Measurements from ENCODE around the gene RFTN1. TPM values are rescaled to one million over a fixed set of nuclear protein-coding genes. Genes with fewer than 3 reads are reported as not detected.

RFTN1 gene
- total and polyA plus RNA-seq, 3 donors from 2014 or later: 20.8 to 25.7 (median 22.2) TPM

- no peak for DNase-seq
- no peaks in the 10 kb centered on the region for H3K9me3 ChIP-seq
- no peaks in the 10 kb centered on the region for H3K27me3 ChIP-seq
- no peaks in the 10 kb centered on the region for H3K36me3 ChIP-seq (ENCODE audit: low read depth, missing control alignments)
- TF ChIP-seq POLR2A (IDR thresholded peaks at IDR 0.05) (no peak), CTCF (IDR thresholded peaks at IDR 0.05) (no peak)
- WGBS, 2 donors: 84 to 93% methylated on average over 7 of the region's 7 CpGs
- H3K27ac ChIP-seq: no peak overlapping the region
- no peaks in the 10 kb centered on the region for H3K4me1 ChIP-seq
- H3K4me3 ChIP-seq: no peak overlapping the region
- intact Hi-C loops (cut with DNase I; ENCODE audit: low total_unique reads): no loop called here
These were observed 195.3 kb downstream of the RFTN1 start for GRCh38 chr3:16318176-16318575.

- TF ChIP-seq POLR2A (IDR thresholded peaks at IDR 0.05): no peak
- TF ChIP-seq CTCF (IDR thresholded peaks at IDR 0.05): no peak
- H3K36me3 ChIP-seq (ENCODE audit: low read depth, missing control alignments): no peaks in the 10 kb centered on the region
- intact Hi-C loops (cut with DNase I; ENCODE audit: low total_unique reads): no loop called here
- H3K4me1 ChIP-seq: no peaks in the 10 kb centered on the region
- DNase-seq: no peak
- no peaks in the 10 kb centered on the region for H3K27me3 ChIP-seq
- H3K9me3 ChIP-seq: no peaks in the 10 kb centered on the region
- H3K4me3 ChIP-seq: no peak overlapping the region
- 96% methylated on average over 6 of the region's 6 CpGs; no CpG with 5 or more reads in 1 of the 2 donors for WGBS, 2 donors
- no peak overlapping the region for H3K27ac ChIP-seq
These were observed 195.9 kb downstream of the RFTN1 start for GRCh38 chr3:16317561-16317945.

- Histone ChIP-seq H3K36me3 (ENCODE audit: low read depth, missing control alignments) (no peaks in the 10 kb centered on the region), H3K27ac (no peak overlapping the region), H3K27me3 (no peaks in the 10 kb centered on the region), H3K4me3 (no peak overlapping the region), H3K9me3 (no peaks in the 10 kb centered on the region), H3K4me1 (no peaks in the 10 kb centered on the region)
- DNase-seq: no peak
- whole genome bisulfite sequencing, 2 donors: 96 to 98% methylated on average over 5 of the region's 5 CpGs
- no peak for TF ChIP-seq POLR2A (IDR thresholded peaks at IDR 0.05)
- TF ChIP-seq CTCF (IDR thresholded peaks at IDR 0.05): no peak
- intact Hi-C loops (cut with DNase I; ENCODE audit: low total_unique reads): no loop called here
These were observed 196.5 kb downstream of the RFTN1 start for GRCh38 chr3:16316847-16317560.

GRCh38 chr3:16316396-16316795 lies 197.1 kb downstream of the RFTN1 start:
- Histone ChIP-seq H3K9me3 (no peaks in the 10 kb centered on the region), H3K4me3 (no peak overlapping the region), H3K27ac (no peak overlapping the region), H3K36me3 (ENCODE audit: low read depth, missing control alignments) (no peaks in the 10 kb centered on the region), H3K27me3 (no peaks in the 10 kb centered on the region), H3K4me1 (no peaks in the 10 kb centered on the region)
- TF ChIP-seq CTCF (IDR thresholded peaks at IDR 0.05) (no peak), POLR2A (IDR thresholded peaks at IDR 0.05) (no peak)
- intact Hi-C loops (cut with DNase I; ENCODE audit: low total_unique reads): no loop called here
- 78 to 83% methylated on average over 2 to 3 of the region's 3 CpGs for WGBS, 2 donors
- no peak for DNase-seq

- Histone ChIP-seq H3K4me3 (no peak overlapping the region), H3K27me3 (no peaks in the 10 kb centered on the region), H3K4me1 (no peaks in the 10 kb centered on the region), H3K36me3 (ENCODE audit: low read depth, missing control alignments) (no peaks in the 10 kb centered on the region), H3K27ac (no peak overlapping the region), H3K9me3 (no peaks in the 10 kb centered on the region)
- TF ChIP-seq CTCF (IDR thresholded peaks at IDR 0.05): no peak
- DNase-seq: no peak
- 82 to 85% methylated on average over 7 of the region's 7 CpGs for WGBS, 2 donors
- intact Hi-C loops (cut with DNase I; ENCODE audit: low total_unique reads): no loop called here
These were observed 197.9 kb downstream of the RFTN1 start for GRCh38 chr3:16315623-16316022.

All from testis (tissue), 3 donors.